Thymus (tissue), 11 donors: ENCODE results near the gene NUP85. TPM values are rescaled to one million over a fixed set of nuclear protein-coding genes. Genes with fewer than 3 reads are reported as not detected.
"Not testable (repeated sequence)": the region's sequence is repeated elsewhere in the genome, so short reads cannot be mapped to it uniquely, and the experiment has no call there.

ENCODE experiments used
- DNase-seq, 9 donors: peaks; one replicate each; pipeline ENCODE4 v3.0.0-alpha.2; 2013; ENCODE audit warnings: low spot score in 9 of 9, low read depth in 6 of 9, missing footprints in 1 of 9
- H3K27ac ChIP-seq, 2 donors: one replicate each; pipeline ENCODE4 v1.5.1; 2013; ENCODE audit warnings: control low read depth in 1 of 2, low read depth in 1 of 2, low read length in 1 of 2, mild to moderate bottlenecking in 1 of 2, moderate library complexity in 1 of 2
- H3K27me3 ChIP-seq, 2 donors: one replicate each; pipeline ENCODE4 v1.5.1; 2013; ENCODE audit warnings: low read length in 1 of 2; ENCODE audit not compliant: control insufficient read depth in 2 of 2, insufficient read depth in 1 of 2
- H3K36me3 ChIP-seq, 2 donors: one replicate each; pipeline ENCODE4 v1.5.1; 2013; ENCODE audit warnings: low read length in 1 of 2, mild to moderate bottlenecking in 1 of 2, moderate library complexity in 1 of 2; ENCODE audit not compliant: control insufficient read depth in 2 of 2, insufficient read depth in 2 of 2
- H3K4me1 ChIP-seq, 2 donors: one replicate each; pipeline ENCODE4 v1.5.1; 2013; ENCODE audit warnings: low read length in 2 of 2; ENCODE audit not compliant: control insufficient read depth in 2 of 2, insufficient read depth in 2 of 2
- H3K4me3 ChIP-seq, 2 donors: one replicate each; pipeline ENCODE4 v1.5.1; 2013; ENCODE audit warnings: low read length in 2 of 2, control low read depth in 1 of 2, mild to moderate bottlenecking in 1 of 2
- H3K9me3 ChIP-seq, 2 donors: one replicate each; pipeline ENCODE4 v1.5.1; 2013; ENCODE audit warnings: low read length in 1 of 2, mild to moderate bottlenecking in 1 of 2; ENCODE audit not compliant: control insufficient read depth in 2 of 2, insufficient read depth in 1 of 2
- WGBS: extraction: QIAGEN DNeasy Blood & Tissue Kit; methylation state at CpG from one replicate; pipeline ENCODE4 v1.1.7; 2013; 5-methylcytosine and 5-hydroxymethylcytosine counted together
- polyA plus RNA-seq: library from polyadenylated mRNA; stranded (reverse); fragments of 200-250 nt; gene quantifications from one replicate; pipeline ENCODE4 v1.2.3, GENCODE V29; 2013
- total RNA-seq: library from RNA; stranded (reverse); fragments of 120-200 nt; gene quantifications from one replicate; pipeline ENCODE4 v1.2.4, GENCODE V29; 2013
- donor health status: healthy.

NUP85 gene
- total and polyA plus RNA-seq, 2 donors, result 54.5 to 88.3 TPM

- Histone ChIP-seq H3K4me3 (no peak overlapping the region), H3K36me3 (peaks cover 22 to 28% of the 10 kb centered on the region in 2 donors), H3K9me3 (no peaks in the 10 kb centered on the region), H3K27ac (no peak overlapping the region), H3K27me3 (peaks cover 0 to 7% of the 10 kb centered on the region in 2 donors), H3K4me1 (peaks cover 13 to 30% of the 10 kb centered on the region in 2 donors)
- DNase-seq, result no peak
- WGBS, result 91% methylated on average over 3 of the region's 3 CpGs
These were observed 67.3 kb downstream of the NUP85 start for GRCh38 chr17:75272848-75273184.

GRCh38 chr17:75273977-75274708 is 68.7 kb downstream of the NUP85 start:
- H3K4me1 ChIP-seq, result peaks cover 15 to 30% of the 10 kb centered on the region in 2 donors
- no peak for DNase-seq
- no peak overlapping the region for H3K27ac ChIP-seq
- 95% methylated on average over 7 of the region's 7 CpGs for WGBS
- peaks cover 22 to 36% of the 10 kb centered on the region in 2 donors for H3K36me3 ChIP-seq
- H3K9me3 ChIP-seq, result no peaks in the 10 kb centered on the region
- peaks cover 0 to 7% of the 10 kb centered on the region in 2 donors for H3K27me3 ChIP-seq
- no peak overlapping the region for H3K4me3 ChIP-seq

- H3K36me3 ChIP-seq, result peaks cover 36 to 51% of the 10 kb centered on the region in 2 donors
- no peak overlapping the region for H3K27ac ChIP-seq
- DNase-seq, result no peak
- WGBS, result 98% methylated on average over 6 of the region's 6 CpGs
- H3K4me3 ChIP-seq, result no peak overlapping the region
- H3K27me3 ChIP-seq, result no peaks in the 10 kb centered on the region
- H3K9me3 ChIP-seq, result no peaks in the 10 kb centered on the region
- H3K4me1 ChIP-seq, result peaks cover 2 to 4% of the 10 kb centered on the region in 2 donors
These were observed 72.2 kb downstream of the NUP85 start for GRCh38 chr17:75277664-75278071.

GRCh38 chr17:75280189-75280588 is 74.7 kb downstream of the NUP85 start:
- H3K27ac ChIP-seq, H3K9me3 ChIP-seq, H3K27me3 ChIP-seq, H3K4me1 ChIP-seq, H3K4me3 ChIP-seq, DNase-seq: not testable (repeated sequence)
- whole genome bisulfite sequencing, result 98% methylated on average over 4 of the region's 4 CpGs
- H3K36me3 ChIP-seq, result peaks cover 39 to 41% of the 10 kb centered on the region in 2 donors

GRCh38 chr17:75285123-75285522 is 79.6 kb downstream of the NUP85 start:
- H3K4me3 ChIP-seq, result no peak overlapping the region
- peaks cover 5 to 13% of the 10 kb centered on the region in 2 donors for H3K4me1 ChIP-seq
- H3K27ac ChIP-seq, result no peak overlapping the region
- H3K27me3 ChIP-seq, result no peaks in the 10 kb centered on the region
- no peaks in the 10 kb centered on the region for H3K9me3 ChIP-seq
- over 99% methylated on average over 6 of the region's 6 CpGs for WGBS
- no peak for DNase-seq
- peaks cover 35 to 40% of the 10 kb centered on the region in 2 donors for H3K36me3 ChIP-seq

Other genes with a start within 250 kb of the NUP85 start
- gene HID1, start 232.9 kb upstream of the NUP85 start, total RNA-seq, result 1.3 TPM
- gene HID1, start 232.9 kb upstream of the NUP85 start, polyA plus RNA-seq, result 9.9 TPM
- gene CDR2L, start 218.0 kb upstream of the NUP85 start, total RNA-seq, result 0.57 TPM
- 1.4 TPM for gene CDR2L, start 218.0 kb upstream of the NUP85 start, polyA plus RNA-seq
- 35.7 TPM for gene MRPL58, start 193.0 kb upstream of the NUP85 start, total RNA-seq
- 40.9 TPM for gene MRPL58, start 193.0 kb upstream of the NUP85 start, polyA plus RNA-seq
- 288 TPM for gene ATP5PD, start 158.7 kb upstream of the NUP85 start, total RNA-seq
- gene ATP5PD, start 158.7 kb upstream of the NUP85 start, polyA plus RNA-seq, result 390 TPM
- gene KCTD2, start 158.5 kb upstream of the NUP85 start, total RNA-seq, result 10.0 TPM
- 20.4 TPM for gene KCTD2, start 158.5 kb upstream of the NUP85 start, polyA plus RNA-seq
- gene SLC16A5, start 117.7 kb upstream of the NUP85 start, total RNA-seq, result 0.76 TPM
- gene SLC16A5, start 117.7 kb upstream of the NUP85 start, polyA plus RNA-seq, result 5.0 TPM
- gene ARMC7, start 95.7 kb upstream of the NUP85 start, total RNA-seq, result 4.3 TPM
- gene ARMC7, start 95.7 kb upstream of the NUP85 start, polyA plus RNA-seq, result 10.0 TPM
- 64.2 TPM for gene NT5C, start 73.9 kb upstream of the NUP85 start, total RNA-seq
- gene NT5C, start 73.9 kb upstream of the NUP85 start, polyA plus RNA-seq, result 103 TPM
- 92.1 TPM for gene JPT1, start 51.2 kb upstream of the NUP85 start, total RNA-seq
- 130 TPM for gene JPT1, start 51.2 kb upstream of the NUP85 start, polyA plus RNA-seq
- 342 TPM for gene SUMO2, start 22.7 kb upstream of the NUP85 start, total RNA-seq
- gene SUMO2, start 22.7 kb upstream of the NUP85 start, polyA plus RNA-seq, result 135 TPM
- 18.1 TPM for gene GGA3, start 55.9 kb downstream of the NUP85 start, total RNA-seq
- 33.3 TPM for gene GGA3, start 55.9 kb downstream of the NUP85 start, polyA plus RNA-seq
- 62.8 TPM for gene MRPS7, start 56.2 kb downstream of the NUP85 start, total RNA-seq
- 39.1 TPM for gene MRPS7, start 56.2 kb downstream of the NUP85 start, polyA plus RNA-seq
- 22.8 TPM for gene MIF4GD, start 65.6 kb downstream of the NUP85 start, total RNA-seq
- 37.3 TPM for gene MIF4GD, start 65.6 kb downstream of the NUP85 start, polyA plus RNA-seq
- 15.4 TPM for gene SLC25A19, start 83.8 kb downstream of the NUP85 start, total RNA-seq
- 18.3 TPM for gene SLC25A19, start 83.8 kb downstream of the NUP85 start, polyA plus RNA-seq
- 79.4 TPM for gene GRB2, start 200.0 kb downstream of the NUP85 start, total RNA-seq
- gene GRB2, start 200.0 kb downstream of the NUP85 start, polyA plus RNA-seq, result 65.1 TPM